B cell (primary cell): ENCODE measurements around the gene EIF4EBP2.

Experiments used
- EZH2 ChIP-seq: IDR thresholded peaks from 2 replicates; pipeline ENCODE4 v1.6.1; 2012; ENCODE audit warnings: borderline replicate concordance, low read depth, mild to moderate bottlenecking, moderate library complexity, low read length; ENCODE audit not compliant: insufficient read depth, poor library complexity, severe bottlenecking
- TF ChIP-seq, protein P1 (sequence below): fragments of 200-600 bp; IDR thresholded peaks from one replicate; pipeline ENCODE4 v1.8.0; 2022; ENCODE audit warnings: antibody characterized with exemption, mild to moderate bottlenecking

DNA sequence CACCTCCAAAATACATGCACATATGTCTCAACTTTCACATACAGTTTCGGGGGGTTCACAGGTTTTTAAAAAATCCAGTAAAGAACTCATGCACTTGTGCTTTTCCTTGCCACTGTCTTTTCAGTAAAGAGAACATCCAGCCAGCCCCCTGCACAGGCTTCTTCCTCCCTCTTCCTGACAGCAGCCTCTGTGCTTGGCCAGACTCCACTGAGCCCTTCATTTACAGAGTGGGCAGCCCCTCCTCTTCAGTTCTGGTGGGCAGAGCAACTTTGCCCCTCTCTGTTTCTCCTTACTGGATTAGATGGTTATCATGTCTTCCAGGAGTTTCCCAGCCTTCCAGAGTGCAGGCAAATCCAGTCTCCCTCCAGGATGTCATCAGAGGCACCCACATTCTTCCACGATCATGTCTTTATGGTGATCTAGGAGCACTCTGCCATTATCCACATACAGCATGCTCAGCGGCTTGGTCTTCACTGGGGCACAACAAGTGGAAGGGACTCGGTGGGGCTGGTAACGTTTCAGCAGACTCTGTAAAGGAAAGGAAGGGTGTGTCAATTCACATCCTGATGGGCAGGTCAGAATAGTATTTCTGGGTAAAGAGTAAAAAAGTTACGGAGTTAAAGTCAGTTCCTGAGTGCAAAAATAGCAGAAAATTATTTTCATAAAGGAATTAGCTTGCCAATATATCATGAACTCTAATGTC is 28.8 kb downstream of the EIF4EBP2 start:
- TF ChIP-seq EZH2, result no peak
- TF ChIP-seq, protein P1, sequence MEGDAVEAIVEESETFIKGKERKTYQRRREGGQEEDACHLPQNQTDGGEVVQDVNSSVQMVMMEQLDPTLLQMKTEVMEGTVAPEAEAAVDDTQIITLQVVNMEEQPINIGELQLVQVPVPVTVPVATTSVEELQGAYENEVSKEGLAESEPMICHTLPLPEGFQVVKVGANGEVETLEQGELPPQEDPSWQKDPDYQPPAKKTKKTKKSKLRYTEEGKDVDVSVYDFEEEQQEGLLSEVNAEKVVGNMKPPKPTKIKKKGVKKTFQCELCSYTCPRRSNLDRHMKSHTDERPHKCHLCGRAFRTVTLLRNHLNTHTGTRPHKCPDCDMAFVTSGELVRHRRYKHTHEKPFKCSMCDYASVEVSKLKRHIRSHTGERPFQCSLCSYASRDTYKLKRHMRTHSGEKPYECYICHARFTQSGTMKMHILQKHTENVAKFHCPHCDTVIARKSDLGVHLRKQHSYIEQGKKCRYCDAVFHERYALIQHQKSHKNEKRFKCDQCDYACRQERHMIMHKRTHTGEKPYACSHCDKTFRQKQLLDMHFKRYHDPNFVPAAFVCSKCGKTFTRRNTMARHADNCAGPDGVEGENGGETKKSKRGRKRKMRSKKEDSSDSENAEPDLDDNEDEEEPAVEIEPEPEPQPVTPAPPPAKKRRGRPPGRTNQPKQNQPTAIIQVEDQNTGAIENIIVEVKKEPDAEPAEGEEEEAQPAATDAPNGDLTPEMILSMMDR, result no peak
